OCI-LY7 (cell line): ENCODE data around the gene RDH13.

Source experiments
- EZH2phosphoT487 ChIP-seq: fragments of 200-600 bp; sonication (generic); IDR thresholded peaks from 2 replicates; pipeline ENCODE4 v1.6.1; 2018; ENCODE audit warnings: low read depth, borderline replicate concordance, mild to moderate bottlenecking, mixed run types, antibody characterized with exemption, low read length, moderate library complexity, mixed read lengths
- TF ChIP-seq, protein P1 (sequence below): fragments of 200-600 bp; sonication (generic); conservative IDR thresholded peaks from 2 replicates; pipeline ENCODE4 v1.5.1; 2014; ENCODE audit warnings: mild to moderate bottlenecking, antibody characterized with exemption, low read length, moderate library complexity, mixed read lengths

- TF ChIP-seq, protein P1, sequence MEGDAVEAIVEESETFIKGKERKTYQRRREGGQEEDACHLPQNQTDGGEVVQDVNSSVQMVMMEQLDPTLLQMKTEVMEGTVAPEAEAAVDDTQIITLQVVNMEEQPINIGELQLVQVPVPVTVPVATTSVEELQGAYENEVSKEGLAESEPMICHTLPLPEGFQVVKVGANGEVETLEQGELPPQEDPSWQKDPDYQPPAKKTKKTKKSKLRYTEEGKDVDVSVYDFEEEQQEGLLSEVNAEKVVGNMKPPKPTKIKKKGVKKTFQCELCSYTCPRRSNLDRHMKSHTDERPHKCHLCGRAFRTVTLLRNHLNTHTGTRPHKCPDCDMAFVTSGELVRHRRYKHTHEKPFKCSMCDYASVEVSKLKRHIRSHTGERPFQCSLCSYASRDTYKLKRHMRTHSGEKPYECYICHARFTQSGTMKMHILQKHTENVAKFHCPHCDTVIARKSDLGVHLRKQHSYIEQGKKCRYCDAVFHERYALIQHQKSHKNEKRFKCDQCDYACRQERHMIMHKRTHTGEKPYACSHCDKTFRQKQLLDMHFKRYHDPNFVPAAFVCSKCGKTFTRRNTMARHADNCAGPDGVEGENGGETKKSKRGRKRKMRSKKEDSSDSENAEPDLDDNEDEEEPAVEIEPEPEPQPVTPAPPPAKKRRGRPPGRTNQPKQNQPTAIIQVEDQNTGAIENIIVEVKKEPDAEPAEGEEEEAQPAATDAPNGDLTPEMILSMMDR = no peak
- TF ChIP-seq EZH2phosphoT487 = no peak
These were observed 24.6 kb upstream of the RDH13 start for GRCh38 chr19:55087542-55087901.
